HepG2 (cell line): ENCODE data around the gene TSSK2.

Source experiments
- POLR2A ChIP-seq, 2 experiments: IDR thresholded peaks; 2 replicates each; pipeline ENCODE4 v1.6.1; 2011; ENCODE audit warnings: low read depth in 2 of 2, low read length in 2 of 2, mild to moderate bottlenecking in 1 of 2, moderate library complexity in 1 of 2; ENCODE audit not compliant: insufficient read depth in 1 of 2
- TF ChIP-seq, protein P1 (sequence below), 2 experiments: IDR thresholded peaks; 2 replicates each; pipeline ENCODE4 v1.6.1; 2011 to 2012; ENCODE audit warnings: low read length in 2 of 2, borderline replicate concordance in 1 of 2, low read depth in 1 of 2, mild to moderate bottlenecking in 1 of 2, moderate library complexity in 1 of 2

DNA sequence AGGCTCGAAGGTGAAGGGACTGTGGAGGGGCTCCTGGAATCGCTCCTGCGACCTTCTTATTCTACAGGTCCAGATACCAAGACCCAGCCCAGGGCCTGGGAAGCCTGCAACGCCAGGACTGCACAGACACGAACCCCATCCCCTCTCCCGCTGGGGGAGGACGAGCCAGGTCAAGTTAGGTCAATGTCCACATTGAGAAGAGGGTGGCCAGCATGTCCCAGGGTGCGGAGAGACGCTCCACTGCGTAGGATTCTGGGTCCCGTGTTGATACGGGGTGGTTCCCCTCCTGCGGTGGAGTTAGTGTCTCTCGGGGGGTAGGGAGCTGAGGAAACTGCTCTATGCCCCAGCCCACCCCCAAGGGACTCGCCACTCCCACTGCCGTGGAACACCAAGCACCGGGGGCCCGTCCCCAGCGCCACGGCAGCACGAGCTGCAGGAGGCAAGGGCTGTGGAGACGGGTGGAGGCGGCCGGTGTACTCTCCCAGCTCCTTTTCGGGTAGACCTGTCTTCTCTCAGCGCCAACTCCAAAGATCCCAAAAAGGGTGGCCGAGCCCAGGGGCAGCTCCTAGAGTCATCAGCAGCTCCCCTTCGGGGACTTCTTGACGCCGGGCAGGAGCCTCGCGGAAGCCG lies 17.4 kb downstream of the TSSK2 start:
- no peak for TF ChIP-seq POLR2A (IDR thresholded peaks at IDR 0.05; ENCODE audit: insufficient read depth in 1 of 2, low read depth in 2 of 2, low read length in 2 of 2)
- TF ChIP-seq, protein P1, sequence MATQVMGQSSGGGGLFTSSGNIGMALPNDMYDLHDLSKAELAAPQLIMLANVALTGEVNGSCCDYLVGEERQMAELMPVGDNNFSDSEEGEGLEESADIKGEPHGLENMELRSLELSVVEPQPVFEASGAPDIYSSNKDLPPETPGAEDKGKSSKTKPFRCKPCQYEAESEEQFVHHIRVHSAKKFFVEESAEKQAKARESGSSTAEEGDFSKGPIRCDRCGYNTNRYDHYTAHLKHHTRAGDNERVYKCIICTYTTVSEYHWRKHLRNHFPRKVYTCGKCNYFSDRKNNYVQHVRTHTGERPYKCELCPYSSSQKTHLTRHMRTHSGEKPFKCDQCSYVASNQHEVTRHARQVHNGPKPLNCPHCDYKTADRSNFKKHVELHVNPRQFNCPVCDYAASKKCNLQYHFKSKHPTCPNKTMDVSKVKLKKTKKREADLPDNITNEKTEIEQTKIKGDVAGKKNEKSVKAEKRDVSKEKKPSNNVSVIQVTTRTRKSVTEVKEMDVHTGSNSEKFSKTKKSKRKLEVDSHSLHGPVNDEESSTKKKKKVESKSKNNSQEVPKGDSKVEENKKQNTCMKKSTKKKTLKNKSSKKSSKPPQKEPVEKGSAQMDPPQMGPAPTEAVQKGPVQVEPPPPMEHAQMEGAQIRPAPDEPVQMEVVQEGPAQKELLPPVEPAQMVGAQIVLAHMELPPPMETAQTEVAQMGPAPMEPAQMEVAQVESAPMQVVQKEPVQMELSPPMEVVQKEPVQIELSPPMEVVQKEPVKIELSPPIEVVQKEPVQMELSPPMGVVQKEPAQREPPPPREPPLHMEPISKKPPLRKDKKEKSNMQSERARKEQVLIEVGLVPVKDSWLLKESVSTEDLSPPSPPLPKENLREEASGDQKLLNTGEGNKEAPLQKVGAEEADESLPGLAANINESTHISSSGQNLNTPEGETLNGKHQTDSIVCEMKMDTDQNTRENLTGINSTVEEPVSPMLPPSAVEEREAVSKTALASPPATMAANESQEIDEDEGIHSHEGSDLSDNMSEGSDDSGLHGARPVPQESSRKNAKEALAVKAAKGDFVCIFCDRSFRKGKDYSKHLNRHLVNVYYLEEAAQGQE (IDR thresholded peaks at IDR 0.05; ENCODE audit: borderline replicate concordance in 1 of 2, low read depth in 1 of 2, low read length in 2 of 2): no peak
